K562 (cell line): ENCODE measurements around the gene PYY. TPM values are rescaled to one million over a fixed set of nuclear protein-coding genes. Genes with fewer than 3 reads are reported as not detected.
A peak's percentile ranks its signal among the peaks of the same experiment; 100 is the strongest.

Experiments used
- ADNP ChIP-seq: fragments of 200-800 bp; sonication (Bioruptor generic); IDR thresholded peaks from 2 replicates; pipeline ENCODE4 v1.6.1; 2016; ENCODE audit warnings: missing genetic modification characterization, missing compliant biosample characterization
- ATF2 ChIP-seq: sonication (generic); formaldehyde crosslinking; IDR thresholded peaks from 2 replicates; pipeline ENCODE4 v1.8.1; 2022; ENCODE audit warnings: missing genetic modification reagents
- CHD4 ChIP-seq: fragments of 200-600 bp; sonication (generic); IDR thresholded peaks from 3 replicates; pipeline ENCODE4 v1.6.1; 2012; ENCODE audit warnings: low read depth, mild to moderate bottlenecking, mixed read lengths, low read length, inconsistent platforms; ENCODE audit not compliant: insufficient read depth, insufficient replicate concordance, poor library complexity, severe bottlenecking
- EP300 ChIP-seq: IDR thresholded peaks from 2 replicates; pipeline ENCODE4 v1.6.1; 2012; ENCODE audit warnings: low read length, improper control_type of control experiment
- ESRRB ChIP-seq: fragments of 250-450 bp; sonication (Bioruptor Pico); IDR thresholded peaks from 2 replicates; pipeline ENCODE4 v1.5.0; 2020; ENCODE audit warnings: mild to moderate bottlenecking, moderate library complexity, borderline replicate concordance
- FOXA1 ChIP-seq: fragments of 450-650 bp; IDR thresholded peaks from 2 replicates; pipeline ENCODE4 v1.6.1; 2016; ENCODE audit warnings: mild to moderate bottlenecking, borderline replicate concordance
- HBP1 ChIP-seq: fragments of 450-650 bp; formaldehyde crosslinking; IDR thresholded peaks from 2 replicates; pipeline ENCODE4 v1.4.0; 2022; ENCODE audit warnings: missing genetic modification characterization
- HDAC3 ChIP-seq: fragments of 450-650 bp; IDR thresholded peaks from 2 replicates; pipeline ENCODE4 v1.6.1; 2018; ENCODE audit warnings: borderline replicate concordance, mild to moderate bottlenecking, moderate library complexity; ENCODE audit not compliant: partially characterized antibody
- HNRNPK ChIP-seq: fragments of 200-400 bp; formaldehyde crosslinking; IDR thresholded peaks from one replicate; pipeline ENCODE4 v1.6.1; 2018; ENCODE audit warnings: mild to moderate bottlenecking, low read depth, low read length; ENCODE audit not compliant: poor library complexity, severe bottlenecking
- JUNB ChIP-seq: fragments of 450-650 bp; formaldehyde crosslinking; conservative IDR thresholded peaks from 2 replicates; pipeline ENCODE4 v1.4.0; 2020; ENCODE audit warnings: mild to moderate bottlenecking
- PHB ChIP-seq: fragments of 250-450 bp; sonication (Bioruptor Pico); IDR thresholded peaks from 2 replicates; pipeline ENCODE4 v1.5.0; 2021
- PRDM10 ChIP-seq: fragments of 450-650 bp; IDR thresholded peaks from 2 replicates; pipeline ENCODE4 v1.6.1; 2018; ENCODE audit not compliant: partially characterized antibody
- PTBP1 ChIP-seq: fragments of 200-400 bp; formaldehyde crosslinking; IDR thresholded peaks from 2 replicates; pipeline ENCODE4 v1.6.1; 2017; ENCODE audit warnings: low read depth, low read length
- RBM14 ChIP-seq: fragments of 200-400 bp; formaldehyde crosslinking; IDR thresholded peaks from 2 replicates; pipeline ENCODE4 v1.6.1; 2018; ENCODE audit warnings: low read depth, mild to moderate bottlenecking, low read length, moderate library complexity, borderline replicate concordance; ENCODE audit not compliant: insufficient read depth
- RBM25 ChIP-seq: fragments of 200-400 bp; formaldehyde crosslinking; IDR thresholded peaks from 2 replicates; pipeline ENCODE4 v1.6.1; 2018; ENCODE audit warnings: low read length, low read depth, moderate library complexity; ENCODE audit not compliant: severe bottlenecking
- TARDBP ChIP-seq: fragments of 450-650 bp; IDR thresholded peaks from 2 replicates; pipeline ENCODE4 v1.6.1; 2016
- TCF15 ChIP-seq: fragments of 250-450 bp; sonication (Bioruptor Pico); IDR thresholded peaks from 2 replicates; pipeline ENCODE4 v1.8.0; 2022; ENCODE audit warnings: moderate library complexity, mild to moderate bottlenecking, inconsistent platforms
- TGIF2 ChIP-seq: sonication (generic); formaldehyde crosslinking; IDR thresholded peaks from 2 replicates; pipeline ENCODE4 v1.8.1; 2022; ENCODE audit warnings: mild to moderate bottlenecking, missing genetic modification reagents, moderate library complexity
- WHSC1 ChIP-seq: IDR thresholded peaks from one replicate; pipeline ENCODE4 v1.6.1; 2012; ENCODE audit warnings: low read length, control low read depth, inconsistent platforms
- ZNF444 ChIP-seq: fragments of 250-450 bp; sonication (Bioruptor Pico); IDR thresholded peaks from 2 replicates; pipeline ENCODE4 v1.4.0; 2020; ENCODE audit warnings: mild to moderate bottlenecking, moderate library complexity
- ZNF583 ChIP-seq: fragments of 250-450 bp; sonication (Bioruptor Pico); IDR thresholded peaks from 2 replicates; pipeline ENCODE4 v1.4.0; 2020
- polyA plus RNA-seq, 8 experiments: library from polyadenylated mRNA; depleted of rRNA in 4 of 8; stranded (reverse) in 5 of 8; unstranded in 3 of 8; fragments of >200 nt; fragmentation: Nextera tagmentation in 2 of 8; fragmentation: Illumina TruSeq in 1 of 8; extraction: Ambion mirVana in 2 of 8; extraction: Trizol in 1 of 8; gene quantifications; 2 replicates each; pipeline versions ENCODE4 v1.2.1 to v1.2.3, GENCODE V29; 2011 to 2014; ENCODE audit warnings: inconsistent platforms in 1 of 8, missing spikeins in 1 of 8
- total RNA-seq, 7 experiments: library from RNA; depleted of rRNA in 6 of 7; stranded (reverse); fragments of >200 nt in 6 of 7; fragmentation: Illumina TruSeq in 2 of 7; extraction: Trizol in 2 of 7; gene quantifications; 2 replicates each; pipeline versions ENCODE4 v1.2.1 to v1.2.3, GENCODE V29; 2011 to 2021; ENCODE audit warnings: low replicate concordance in 1 of 7

PYY gene
- total and polyA plus RNA-seq, 9 of the 15 experiments (the other 6 are each of a cell fraction or from before 2014, with no cell fraction given): not detected

GRCh38 chr17:43983515-43984411 is 30.0 kb upstream of the PYY start (continued):
- TF ChIP-seq TGIF2 (no peak), RBM25 (no peak), PRDM10 (no peak), ESRRB (CRISPR knock-in tag) (no peak), ADNP (tag) (no peak), ZNF444 (no peak), WHSC1 (no peak), HBP1 (CRISPR knock-in tag) (no peak), FOXA1 (no peak), TCF15 (no peak), TARDBP (no peak), HNRNPK (no peak), PTBP1 (no peak), RBM14 (no peak), ZNF583 (CRISPR knock-in tag) (no peak), ATF2 (no peak), PHB (no peak), CHD4 (peak; percentile 15), EP300 (peak; percentile 33; the same call in 1 of the 2 replicates), HDAC3 (peak; percentile 48), JUNB (no peak)
